H9 (cell line): ENCODE data around the gene STARD10. TPM values are rescaled to one million over a fixed set of nuclear protein-coding genes. Genes with fewer than 3 reads are reported as not detected.

Experiments
- DNase-seq: peaks from one replicate; pipeline ENCODE4 v3.0.0-alpha.2; 2017
- H2AFZ ChIP-seq: one replicate; pipeline ENCODE4 v1.6.1; 2013; ENCODE audit warnings: mild to moderate bottlenecking, low read length, control low read depth, moderate library complexity
- H2AK5ac ChIP-seq: 2 replicates; pipeline ENCODE4 v1.6.1; 2013; ENCODE audit warnings: low read length, control low read depth, mixed read lengths; ENCODE audit not compliant: insufficient read length
- H2BK120ac ChIP-seq: one replicate; pipeline ENCODE4 v1.6.1; 2013; ENCODE audit warnings: low read depth, mild to moderate bottlenecking, low read length, control low read depth, inconsistent platforms; ENCODE audit not compliant: poor library complexity, severe bottlenecking
- H2BK12ac ChIP-seq: 2 replicates; pipeline ENCODE4 v1.6.1; 2013; ENCODE audit warnings: low read length, control low read depth, mixed read lengths, low read depth; ENCODE audit not compliant: insufficient read length
- H2BK15ac ChIP-seq: 2 replicates; pipeline ENCODE4 v1.6.1; 2013; ENCODE audit warnings: low read depth, low read length, control low read depth
- H2BK20ac ChIP-seq: one replicate; pipeline ENCODE4 v1.6.1; 2013; ENCODE audit warnings: low read depth, mild to moderate bottlenecking, low read length, control low read depth, inconsistent platforms; ENCODE audit not compliant: poor library complexity, severe bottlenecking
- H2BK5ac ChIP-seq: 2 replicates; pipeline ENCODE4 v1.6.1; 2013; ENCODE audit warnings: low read length, control low read depth, mixed read lengths; ENCODE audit not compliant: insufficient read length
- H3K14ac ChIP-seq: 2 replicates; pipeline ENCODE4 v1.6.1; 2013; ENCODE audit warnings: low read length, control low read depth; ENCODE audit not compliant: insufficient read depth
- H3K18ac ChIP-seq: 2 replicates; pipeline ENCODE4 v1.6.1; 2013; ENCODE audit warnings: low read depth, mild to moderate bottlenecking, mixed read lengths, low read length, control low read depth; ENCODE audit not compliant: insufficient read length
- H3K23ac ChIP-seq: 2 replicates; pipeline ENCODE4 v1.6.1; 2013; ENCODE audit warnings: low read length, control low read depth, mixed read lengths, low read depth; ENCODE audit not compliant: insufficient read length
- H3K23me2 ChIP-seq: 2 replicates; pipeline ENCODE4 v1.6.1; 2013; ENCODE audit warnings: low read depth, mild to moderate bottlenecking, mixed read lengths, low read length, control low read depth; ENCODE audit not compliant: insufficient read length, poor library complexity, severe bottlenecking
- H3K27ac ChIP-seq: 2 replicates; pipeline ENCODE4 v1.5.1; 2013; ENCODE audit warnings: low read length, control low read depth, mixed read lengths, low read depth; ENCODE audit not compliant: insufficient read length
- H3K27me3 ChIP-seq: 2 replicates; pipeline ENCODE4 v1.6.1; 2013; ENCODE audit warnings: low read length, control low read depth, inconsistent platforms; ENCODE audit not compliant: insufficient read depth
- H3K4ac ChIP-seq: 2 replicates; pipeline ENCODE4 v1.6.1; 2013; ENCODE audit warnings: low read depth, mild to moderate bottlenecking, control low read depth, inconsistent platforms, low read length, moderate library complexity
- H3K4me1 ChIP-seq: 2 replicates; pipeline ENCODE4 v1.6.1; 2013; ENCODE audit warnings: low read length, control low read depth, inconsistent platforms; ENCODE audit not compliant: insufficient read depth
- H3K4me2 ChIP-seq: 2 replicates; pipeline ENCODE4 v1.6.1; 2013; ENCODE audit warnings: low read length, control low read depth, mixed read lengths; ENCODE audit not compliant: insufficient read length, insufficient read depth
- H3K56ac ChIP-seq: 2 replicates; pipeline ENCODE4 v1.6.1; 2013; ENCODE audit warnings: low read depth, mild to moderate bottlenecking, mixed read lengths, low read length, control low read depth; ENCODE audit not compliant: insufficient read length
- H3K79me1 ChIP-seq: 2 replicates; pipeline ENCODE4 v1.6.1; 2013; ENCODE audit warnings: low read depth, mild to moderate bottlenecking, moderate library complexity, low read length, control low read depth, inconsistent platforms; ENCODE audit not compliant: insufficient read depth, poor library complexity, severe bottlenecking
- H3K79me2 ChIP-seq: 2 replicates; pipeline ENCODE4 v1.6.1; 2013; ENCODE audit warnings: low read length, control low read depth, inconsistent platforms; ENCODE audit not compliant: insufficient read depth
- H3K9ac ChIP-seq: 2 replicates; pipeline ENCODE4 v1.6.1; 2013; ENCODE audit warnings: low read length, control low read depth, mixed read lengths; ENCODE audit not compliant: insufficient read length; ENCODE audit errors: extremely low read depth
- H3K9me3 ChIP-seq: one replicate; pipeline ENCODE4 v1.6.1; 2013; ENCODE audit warnings: low read depth, low read length, inconsistent platforms; ENCODE audit not compliant: control insufficient read depth
- H3T11ph ChIP-seq: one replicate; pipeline ENCODE4 v1.6.1; 2013; ENCODE audit warnings: mild to moderate bottlenecking, low read length, control low read depth, inconsistent platforms
- H4K20me1 ChIP-seq: one replicate; pipeline ENCODE4 v1.6.1; 2013; ENCODE audit not compliant: control insufficient read depth, insufficient read length, insufficient read depth
- H4K5ac ChIP-seq: 2 replicates; pipeline ENCODE4 v1.6.1; 2013; ENCODE audit warnings: low read depth, mild to moderate bottlenecking, mixed read lengths, low read length, control low read depth; ENCODE audit not compliant: insufficient read length
- H4K8ac ChIP-seq: replicated peaks from 2 replicates; pipeline ENCODE4 v1.6.1; 2013; ENCODE audit warnings: low read length, control low read depth, mixed read lengths, low read depth; ENCODE audit not compliant: insufficient read length
- H4K91ac ChIP-seq: 2 replicates; pipeline ENCODE4 v1.6.1; 2013; ENCODE audit warnings: low read depth, mild to moderate bottlenecking, moderate library complexity, mixed read lengths, low read length, control low read depth; ENCODE audit not compliant: insufficient read length
- H3K27ac Mint-ChIP-seq, 3 experiments: 2 replicates in 2 of 3; 3 replicates in 1 of 3; pipeline ENCODE4 v1.8.0; 2020 to 2021; ENCODE audit warnings: mixed read lengths in 3 of 3, mild to moderate bottlenecking in 1 of 3, moderate library complexity in 1 of 3
- H3K27me3 Mint-ChIP-seq: 2 replicates; pipeline ENCODE4 v1.8.0; 2021; ENCODE audit warnings: low read depth, mild to moderate bottlenecking, moderate library complexity, mixed read lengths
- H3K36me3 Mint-ChIP-seq, 3 experiments: 2 replicates in 2 of 3; 3 replicates in 1 of 3; pipeline ENCODE4 v1.8.0; 2020 to 2021; ENCODE audit warnings: low read depth in 3 of 3, mixed read lengths in 3 of 3; ENCODE audit not compliant: insufficient read depth in 1 of 3
- H3K4me1 Mint-ChIP-seq, 2 experiments: 2 replicates each; pipeline ENCODE4 v1.8.0; 2020; ENCODE audit warnings: mixed read lengths in 2 of 2
- H3K4me3 Mint-ChIP-seq, 2 experiments: 2 replicates in 1 of 2; 3 replicates in 1 of 2; pipeline ENCODE4 v1.8.0; 2020 to 2021; ENCODE audit warnings: mild to moderate bottlenecking in 2 of 2, mixed read lengths in 2 of 2, moderate library complexity in 1 of 2
- H3K9me3 Mint-ChIP-seq, 2 experiments: 2 replicates in 1 of 2; 3 replicates in 1 of 2; pipeline ENCODE4 v1.8.0; 2020; ENCODE audit warnings: mild to moderate bottlenecking in 2 of 2, mixed read lengths in 2 of 2, moderate library complexity in 1 of 2
- CTCF ChIP-seq: fragments of 200-600 bp; sonication (generic); conservative IDR thresholded peaks from 3 replicates; pipeline ENCODE4 v1.8.0; 2021; ENCODE audit warnings: antibody characterized with exemption, mild to moderate bottlenecking
- WGBS: extraction: QIAGEN DNeasy Blood & Tissue Kit; methylation state at CpG from one replicate; pipeline ENCODE4 v1.1.7; 2013; ENCODE audit warnings: missing lambda C conversion rate, low lambda C conversion rate, mixed read lengths; ENCODE audit not compliant: insufficient read length; ENCODE audit errors: extremely low coverage; 5-methylcytosine and 5-hydroxymethylcytosine counted together
- total RNA-seq: library from RNA; stranded (reverse); gene quantifications from 2 replicates; pipeline ENCODE4 v1.2.1, GENCODE V29; 2021

The STARD10 gene
- total RNA-seq, 1 experiment from 2014 or later = 24.4 TPM

DNA sequence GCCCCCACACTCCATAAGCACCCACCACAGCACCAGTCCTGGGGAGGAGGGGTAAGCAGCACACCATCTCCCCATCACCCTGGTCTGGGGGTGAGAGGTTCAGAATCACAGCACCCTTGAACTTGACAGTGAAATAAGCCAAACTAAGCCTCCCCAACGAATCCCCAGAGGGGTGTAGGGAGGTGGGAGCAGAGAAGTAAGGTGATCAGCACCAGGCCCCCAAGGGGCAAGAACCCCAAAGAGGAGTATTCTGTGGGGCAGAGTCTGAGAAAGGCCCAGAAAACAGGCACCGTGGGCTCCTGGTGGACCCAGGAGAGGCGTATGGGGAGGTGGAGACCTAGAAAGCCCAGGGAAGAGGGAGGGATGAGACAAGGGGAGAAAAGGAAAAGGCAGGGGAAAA is 72.6 kb downstream of the STARD10 start:
- no peaks in the 10 kb centered on the region for H3K27me3 ChIP-seq
- no peaks in the 10 kb centered on the region for H3K4me1 ChIP-seq
- no peak for DNase-seq
- H2BK12ac ChIP-seq = no peak overlapping the region
- peaks cover 17 to 23% of the 10 kb centered on the region in 2 experiments for H3K4me1 Mint-ChIP-seq
- no peak overlapping the region for H2BK120ac ChIP-seq
- peaks cover 6 to 19% (median 13%) of the 10 kb centered on the region in 3 experiments; a peak in 5 of 7 replicates for H3K36me3 Mint-ChIP-seq
- H3T11ph ChIP-seq = no peak overlapping the region
- H4K20me1 ChIP-seq = peaks cover 3% of the 10 kb centered on the region
- H3K56ac ChIP-seq = no peak overlapping the region
- H3K4ac ChIP-seq = no peak overlapping the region
- H4K91ac ChIP-seq = no peak overlapping the region
- no peak overlapping the region for H3K18ac ChIP-seq
- H3K9me3 ChIP-seq = no peaks in the 10 kb centered on the region
- H3K23ac ChIP-seq = no peak overlapping the region
- H3K9me3 Mint-ChIP-seq = no peaks in the 10 kb centered on the region; a peak in 1 of 5 replicates
- H2AK5ac ChIP-seq = no peak overlapping the region
- H4K5ac ChIP-seq = no peak overlapping the region
- H3K27ac ChIP-seq = no peak overlapping the region
- H2BK20ac ChIP-seq = no peak overlapping the region
- H3K23me2 ChIP-seq = no peaks in the 10 kb centered on the region
- H4K8ac ChIP-seq = no peak overlapping the region
- TF ChIP-seq CTCF = no peak
- no peak overlapping the region for H3K4me2 ChIP-seq
- no peak overlapping the region for H2BK5ac ChIP-seq
- no peaks in the 10 kb centered on the region for H3K27me3 Mint-ChIP-seq
- H3K4me3 Mint-ChIP-seq = no peak overlapping the region
- no peak overlapping the region for H3K14ac ChIP-seq
- no peak overlapping the region for H2BK15ac ChIP-seq
- no peak overlapping the region for H3K9ac ChIP-seq
- peak overlapping the region; percentile 4 to 77 (median 56); a peak in 3 of 7 replicates for H3K27ac Mint-ChIP-seq
- no peak overlapping the region for H2AFZ ChIP-seq
- no CpG with 5 or more reads among the region's 3 CpGs for WGBS
- peaks cover 8% of the 10 kb centered on the region for H3K79me1 ChIP-seq
- H3K79me2 ChIP-seq = peaks cover 9% of the 10 kb centered on the region; the same call in 1 of the 2 replicates
